Endothelial cell of umbilical vein (primary cell): ENCODE data around the gene EPB41L3.

Experiments
- CTCF ChIP-seq, 2 donors: IDR thresholded peaks; 1 replicate in 1 of 2; 2 replicates in 1 of 2; pipeline ENCODE4 v1.5.1; 2011; ENCODE audit warnings: low read length in 2 of 2, mild to moderate bottlenecking in 2 of 2, moderate library complexity in 2 of 2, control low read depth in 1 of 2, inconsistent platforms in 1 of 2, low read depth in 1 of 2; ENCODE audit not compliant: insufficient read depth in 1 of 2; ENCODE audit errors: extremely low read depth in 1 of 2
- POLR2AphosphoS5 ChIP-seq: IDR thresholded peaks from 2 replicates; pipeline ENCODE4 v1.6.1; 2012; ENCODE audit warnings: low read depth, mild to moderate bottlenecking, control low read depth, low read length, moderate library complexity; ENCODE audit not compliant: insufficient read depth
- TF ChIP-seq, protein P1 (sequence below): IDR thresholded peaks from 2 replicates; pipeline ENCODE4 v1.6.1; 2011; ENCODE audit not compliant: insufficient read depth, insufficient read length

- TF ChIP-seq, protein P1, sequence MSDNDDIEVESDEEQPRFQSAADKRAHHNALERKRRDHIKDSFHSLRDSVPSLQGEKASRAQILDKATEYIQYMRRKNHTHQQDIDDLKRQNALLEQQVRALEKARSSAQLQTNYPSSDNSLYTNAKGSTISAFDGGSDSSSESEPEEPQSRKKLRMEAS = no peak
- no peak for TF ChIP-seq POLR2AphosphoS5
- TF ChIP-seq CTCF (IDR thresholded peaks at IDR 0.05; ENCODE audit: extremely low read depth in 1 of 2, insufficient read depth in 1 of 2, low read depth in 1 of 2, low read length in 2 of 2) = no peak
These were observed 40.1 kb downstream of the EPB41L3 start for GRCh38 chr18:5503740-5504139.
